SJCRH30 (cell line): ENCODE measurements around the gene ANGEL2. TPM values are rescaled to one million over a fixed set of nuclear protein-coding genes. Genes with fewer than 3 reads are reported as not detected.
"Not testable (repeated sequence)": the region's sequence is repeated elsewhere in the genome, so short reads cannot be mapped to it uniquely, and the experiment has no call there.

Experiments
- DNase-seq, 2 experiments: peaks; one replicate each; pipeline ENCODE4 v3.0.0-alpha.2; 2015 to 2020
- H3K27ac ChIP-seq: fragments of 250-450 bp; sonication (Bioruptor Pico); 2 replicates; pipeline ENCODE4 v1.5.1; 2020; ENCODE audit warnings: mild to moderate bottlenecking, moderate library complexity
- H3K27me3 ChIP-seq: fragments of 250-450 bp; sonication (Bioruptor Pico); 2 replicates; pipeline ENCODE4 v1.5.1; 2020; ENCODE audit warnings: mild to moderate bottlenecking, moderate library complexity
- H3K36me3 ChIP-seq: fragments of 250-450 bp; sonication (Bioruptor Pico); 2 replicates; pipeline ENCODE4 v1.5.1; 2020; ENCODE audit warnings: mild to moderate bottlenecking, moderate library complexity
- H3K4me1 ChIP-seq: fragments of 250-450 bp; sonication (Bioruptor Pico); 2 replicates; pipeline ENCODE4 v1.5.1; 2020; ENCODE audit warnings: mild to moderate bottlenecking, moderate library complexity
- H3K4me3 ChIP-seq: fragments of 250-450 bp; sonication (Bioruptor Pico); 2 replicates; pipeline ENCODE4 v1.5.1; 2020; ENCODE audit warnings: mild to moderate bottlenecking, moderate library complexity
- H3K9me3 ChIP-seq: fragments of 250-450 bp; sonication (Bioruptor Pico); replicated peaks from 2 replicates; pipeline ENCODE4 v1.5.1; 2020; ENCODE audit warnings: mild to moderate bottlenecking, moderate library complexity
- total RNA-seq: library from RNA; depleted of rRNA; stranded (reverse); fragments of >200 nt; shearing (Covaris generic); gene quantifications from 2 replicates; pipeline ENCODE4 v1.2.3, GENCODE V29; 2014

ANGEL2 gene
- total RNA-seq, 1 experiment from 2014 or later, result 70.7 TPM

- H3K9me3 ChIP-seq, H3K36me3 ChIP-seq, H3K27me3 ChIP-seq: not testable (repeated sequence)
- DNase-seq, result peak; percentile 77 to 89
- peak overlapping the region; percentile 95 for H3K27ac ChIP-seq
- H3K4me1 ChIP-seq, result peaks cover 33% of the 10 kb centered on the region
- H3K4me3 ChIP-seq, result peak overlapping the region; percentile 56
These were observed 29.9 kb upstream of the ANGEL2 start for GRCh38 chr1:213045321-213046226.

- DNase-seq, result no peak
- H3K4me1 ChIP-seq, result peaks cover 31% of the 10 kb centered on the region
- no peaks in the 10 kb centered on the region for H3K27me3 ChIP-seq
- H3K4me3 ChIP-seq, result no peak overlapping the region
- H3K9me3 ChIP-seq, result 0 out of 2 replicates have a peak, but pooled peaks cover 4% of the 10 kb centered on the region
- no peak overlapping the region for H3K27ac ChIP-seq
- H3K36me3 ChIP-seq, result no peaks in the 10 kb centered on the region
These were observed 25.8 kb upstream of the ANGEL2 start for GRCh38 chr1:213041443-213041842.

GRCh38 chr1:213035573-213035972 lies 19.9 kb upstream of the ANGEL2 start:
- H3K9me3 ChIP-seq, result peaks cover 3% of the 10 kb centered on the region; the same call in 1 of the 2 replicates
- H3K27me3 ChIP-seq, result no peaks in the 10 kb centered on the region
- no peak overlapping the region for H3K4me3 ChIP-seq
- H3K4me1 ChIP-seq, result peaks cover 5% of the 10 kb centered on the region
- no peak for DNase-seq
- H3K36me3 ChIP-seq, result no peaks in the 10 kb centered on the region
- no peak overlapping the region for H3K27ac ChIP-seq

GRCh38 chr1:213034713-213035112 lies 19.0 kb upstream of the ANGEL2 start:
- no peak for DNase-seq
- peaks cover 3% of the 10 kb centered on the region; the same call in 1 of the 2 replicates for H3K9me3 ChIP-seq
- no peaks in the 10 kb centered on the region for H3K36me3 ChIP-seq
- H3K4me3 ChIP-seq, result no peak overlapping the region
- H3K4me1 ChIP-seq, result no peaks in the 10 kb centered on the region; the same call in 1 of the 2 replicates
- no peak overlapping the region for H3K27ac ChIP-seq
- H3K27me3 ChIP-seq, result no peaks in the 10 kb centered on the region

- H3K27me3 ChIP-seq, result no peaks in the 10 kb centered on the region
- H3K4me3 ChIP-seq, result no peak overlapping the region
- no peak overlapping the region for H3K27ac ChIP-seq
- no peaks in the 10 kb centered on the region for H3K36me3 ChIP-seq
- H3K9me3 ChIP-seq, result peaks cover 3% of the 10 kb centered on the region
- DNase-seq, result no peak
- no peaks in the 10 kb centered on the region for H3K4me1 ChIP-seq
These were observed 17.0 kb upstream of the ANGEL2 start for GRCh38 chr1:213032651-213033050.

GRCh38 chr1:213027024-213027423 lies 11.4 kb upstream of the ANGEL2 start:
- not testable (repeated sequence) for H3K4me1 ChIP-seq, H3K36me3 ChIP-seq, DNase-seq, H3K9me3 ChIP-seq, H3K27ac ChIP-seq, H3K4me3 ChIP-seq, H3K27me3 ChIP-seq

GRCh38 chr1:213020016-213020415 lies 4.3 kb upstream of the ANGEL2 start:
- DNase-seq, result no peak
- H3K27ac ChIP-seq, result no peak overlapping the region
- H3K9me3 ChIP-seq, result no peaks in the 10 kb centered on the region; the same call in 1 of the 2 replicates
- no peaks in the 10 kb centered on the region for H3K36me3 ChIP-seq
- H3K4me3 ChIP-seq, result no peak overlapping the region
- no peaks in the 10 kb centered on the region for H3K27me3 ChIP-seq
- H3K4me1 ChIP-seq, result no peaks in the 10 kb centered on the region

GRCh38 chr1:213019450-213019849 lies 3.8 kb upstream of the ANGEL2 start:
- DNase-seq, result no peak
- Histone ChIP-seq H3K27me3 (no peaks in the 10 kb centered on the region), H3K9me3 (no peaks in the 10 kb centered on the region), H3K36me3 (no peaks in the 10 kb centered on the region), H3K4me1 (no peaks in the 10 kb centered on the region), H3K27ac (no peak overlapping the region), H3K4me3 (no peak overlapping the region)

GRCh38 chr1:213017447-213018273 lies 2.0 kb upstream of the ANGEL2 start:
- peaks cover 4% of the 10 kb centered on the region for H3K36me3 ChIP-seq
- no peak for DNase-seq
- H3K4me3 ChIP-seq, result no peak overlapping the region
- H3K27me3 ChIP-seq, result no peaks in the 10 kb centered on the region
- H3K4me1 ChIP-seq, result peaks cover 7% of the 10 kb centered on the region
- no peak overlapping the region for H3K27ac ChIP-seq
- H3K9me3 ChIP-seq, result no peaks in the 10 kb centered on the region

GRCh38 chr1:213014642-213015041 lies 1.0 kb downstream of the ANGEL2 start:
- Histone ChIP-seq H3K27ac (peak overlapping the region; percentile 91), H3K9me3 (no peaks in the 10 kb centered on the region), H3K27me3 (no peaks in the 10 kb centered on the region), H3K36me3 (peaks cover 17% of the 10 kb centered on the region), H3K4me1 (peaks cover 7% of the 10 kb centered on the region), H3K4me3 (peak overlapping the region; percentile 84)
- DNase-seq, result peak; percentile 64 to 75

- Histone ChIP-seq H3K4me3 (no peak overlapping the region), H3K9me3 (no peaks in the 10 kb centered on the region), H3K27me3 (no peaks in the 10 kb centered on the region), H3K27ac (no peak overlapping the region), H3K4me1 (no peaks in the 10 kb centered on the region), H3K36me3 (peaks cover 48% of the 10 kb centered on the region)
- DNase-seq, result no peak
These were observed 7.1 kb downstream of the ANGEL2 start for GRCh38 chr1:213008564-213008963.

- Histone ChIP-seq H3K27me3 (no peaks in the 10 kb centered on the region), H3K27ac (no peak overlapping the region), H3K9me3 (no peaks in the 10 kb centered on the region), H3K36me3 (peaks cover 64% of the 10 kb centered on the region), H3K4me3 (no peak overlapping the region), H3K4me1 (no peaks in the 10 kb centered on the region)
- DNase-seq, result no peak
These were observed 12.4 kb downstream of the ANGEL2 start for GRCh38 chr1:213003256-213003655.

GRCh38 chr1:212994926-212995325 lies 20.7 kb downstream of the ANGEL2 start:
- Histone ChIP-seq H3K27me3 (no peaks in the 10 kb centered on the region), H3K4me1 (peaks cover 18% of the 10 kb centered on the region), H3K36me3 (peaks cover 78% of the 10 kb centered on the region), H3K4me3 (no peak overlapping the region), H3K27ac (no peak overlapping the region), H3K9me3 (no peaks in the 10 kb centered on the region)
- no peak for DNase-seq

- H3K27ac ChIP-seq, H3K27me3 ChIP-seq, H3K9me3 ChIP-seq, H3K4me3 ChIP-seq, DNase-seq: not testable (repeated sequence)
- Histone ChIP-seq H3K36me3 (peaks cover 79% of the 10 kb centered on the region), H3K4me1 (peaks cover 18% of the 10 kb centered on the region)
These were observed 21.7 kb downstream of the ANGEL2 start for GRCh38 chr1:212993960-212994359.

GRCh38 chr1:212990276-212990675 lies 25.4 kb downstream of the ANGEL2 start:
- no peaks in the 10 kb centered on the region for H3K27me3 ChIP-seq
- no peak overlapping the region for H3K4me3 ChIP-seq
- DNase-seq, result no peak
- no peaks in the 10 kb centered on the region for H3K9me3 ChIP-seq
- 0 out of 2 replicates have a peak, but pooled peaks cover 5% of the 10 kb centered on the region for H3K4me1 ChIP-seq
- H3K27ac ChIP-seq, result no peak overlapping the region
- peaks cover 98% of the 10 kb centered on the region for H3K36me3 ChIP-seq
